Activated CD8-positive, alpha-beta memory T cell treated with anti-CD3 and anti-CD28 coated beads, Interleukin-2, amount 10 ng/mL, durations not matched to agents 7 days and 5 days (primary cell): ENCODE results near the gene ITGB1. TPM values are rescaled to one million over a fixed set of nuclear protein-coding genes. Genes with fewer than 3 reads are reported as not detected.

Source experiments
- ATAC-seq: fragments of 150-1000 bp; cut with Tn5 transposase; one replicate; pipeline ENCODE4 v1.10.0; 2021; ENCODE audit warnings: moderate library complexity
- CTCF ChIA-PET: fragments of 350-600 bp; sonication (Branson Sonifier 250); formaldehyde crosslinking; loops from one replicate; lab custom pipeline; 2021; ENCODE audit warnings: antibody characterized with exemption; lab: Charles Lee
- DNase-seq: peaks from one replicate; pipeline ENCODE4 v3.0.0-alpha.2; 2020
- H3K27ac Mint-ChIP-seq: one replicate; pipeline ENCODE4 v1.8.0; 2021; ENCODE audit warnings: mild to moderate bottlenecking, mixed read lengths
- H3K27me3 Mint-ChIP-seq: one replicate; pipeline ENCODE4 v1.8.0; 2021; ENCODE audit warnings: mixed read lengths
- H3K36me3 Mint-ChIP-seq: one replicate; pipeline ENCODE4 v1.8.0; 2021; ENCODE audit warnings: mild to moderate bottlenecking, mixed read lengths
- H3K4me1 Mint-ChIP-seq: one replicate; pipeline ENCODE4 v1.8.0; 2021; ENCODE audit warnings: mixed read lengths
- H3K4me3 Mint-ChIP-seq: one replicate; pipeline ENCODE4 v1.8.0; 2021; ENCODE audit warnings: mild to moderate bottlenecking, moderate library complexity, mixed read lengths
- H3K9me3 Mint-ChIP-seq: one replicate; pipeline ENCODE4 v1.8.0; 2022; ENCODE audit warnings: low read depth, mixed read lengths
- total RNA-seq, 2 experiments: library from RNA; stranded (reverse); gene quantifications; one replicate each; pipeline ENCODE4 v1.2.3, GENCODE V29; 2021

The ITGB1 gene
- total RNA-seq, 2 experiments from 2014 or later, result 54.2 to 59.9 TPM

DNA sequence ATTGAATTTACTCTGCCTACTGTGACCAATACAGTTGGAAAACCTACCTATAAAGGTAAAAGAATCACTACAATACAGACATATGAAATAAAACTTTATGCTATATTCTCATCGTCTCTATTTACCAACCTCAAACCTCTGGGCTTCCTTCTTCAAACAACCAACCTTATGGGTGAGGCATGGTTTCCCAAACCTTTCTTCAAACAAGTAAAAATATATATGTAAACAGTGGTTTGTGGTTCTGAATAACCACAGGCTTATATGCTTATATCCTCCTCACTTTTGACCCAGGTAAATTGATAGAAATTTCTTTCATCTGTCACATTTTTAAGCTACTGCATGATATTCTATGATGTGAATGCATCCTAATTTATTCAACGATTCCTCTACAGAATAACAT is 103.6 kb downstream of the ITGB1 start:
- Mint-ChIP-seq H3K9me3 (peaks cover 2% of the 10 kb centered on the region), H3K4me1 (peaks cover 1% of the 10 kb centered on the region), H3K36me3 (no peaks in the 10 kb centered on the region), H3K4me3 (no peak overlapping the region), H3K27me3 (no peaks in the 10 kb centered on the region), H3K27ac (no peak overlapping the region)
- ATAC-seq (no peak), DNase-seq (no peak)
- CTCF ChIA-PET, result no interaction called here

DNA sequence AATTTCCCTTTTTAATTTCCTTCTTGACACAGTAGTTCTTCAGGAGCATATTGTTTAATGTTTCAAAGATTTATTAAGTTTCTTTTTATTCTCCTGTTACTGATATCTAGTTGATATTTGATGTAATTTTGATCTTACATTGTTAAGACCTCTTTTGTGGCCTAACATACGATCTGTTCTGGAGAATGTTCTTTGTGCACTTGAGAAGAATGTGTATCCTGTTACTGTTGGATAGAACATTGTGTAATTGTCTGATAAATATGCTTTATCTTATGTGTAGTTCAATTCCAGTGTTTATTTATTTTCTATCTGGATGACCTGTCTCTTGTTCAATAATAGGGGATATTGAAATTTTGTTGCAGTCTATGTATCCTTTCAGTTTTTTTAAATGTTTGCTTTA is 106.7 kb downstream of the ITGB1 start:
- no peak for ATAC-seq
- CTCF ChIA-PET, result no interaction called here
- H3K36me3 Mint-ChIP-seq, result no peaks in the 10 kb centered on the region
- H3K9me3 Mint-ChIP-seq, result no peaks in the 10 kb centered on the region
- H3K4me3 Mint-ChIP-seq, result no peak overlapping the region
- H3K4me1 Mint-ChIP-seq, result peaks cover 1% of the 10 kb centered on the region
- H3K27ac Mint-ChIP-seq, result no peak overlapping the region
- no peaks in the 10 kb centered on the region for H3K27me3 Mint-ChIP-seq
- DNase-seq, result no peak
